NCI-H2081 (cell line): ENCODE results near the gene OR2G6.
"Not testable (repeated sequence)": the region's sequence is repeated elsewhere in the genome, so short reads cannot be mapped to it uniquely, and the experiment has no call there.

Experiments
- DNase-seq, 2 experiments: peaks; one replicate each; lab custom pipeline; 2025; lab: John Stamatoyannopoulos, UW

Gene OR2G6

GRCh38 chr1:248574657-248575056 lies 66.8 kb downstream of the OR2G6 start, which contains the start of gene OR2T34:
Gene OR2T34 (minus strand): TSS chr1:248574757. CDS start chr1:248574757, 0 bp downstream.
- not testable (repeated sequence) for DNase-seq

- no peak for DNase-seq
Observed at GRCh38 chr1:248576260-248576980, 68.5 kb downstream of the OR2G6 start.
